ENCODE results near the gene ARMH3.

ARMH3 gene

GRCh38 chr10:101974091-101974971 lies 81.6 kb downstream of the ARMH3 start:
- peak; percentile 12 for DNase-seq

- DNase-seq, result no peak
Observed at GRCh38 chr10:101972761-101973160, 83.2 kb downstream of the ARMH3 start.

GRCh38 chr10:101969412-101969922 lies 86.5 kb downstream of the ARMH3 start:
- no peak for DNase-seq

- no peak for DNase-seq
Observed at GRCh38 chr10:101968940-101969321, 87.0 kb downstream of the ARMH3 start.

- DNase-seq, result no peak
Observed at GRCh38 chr10:101968286-101968939, 87.6 kb downstream of the ARMH3 start.

GRCh38 chr10:101967713-101968112 lies 88.3 kb downstream of the ARMH3 start:
- DNase-seq, result no peak

- DNase-seq, result no peak
Observed at GRCh38 chr10:101967119-101967518, 88.9 kb downstream of the ARMH3 start.

GRCh38 chr10:101965075-101965765 lies 90.8 kb downstream of the ARMH3 start:
- no peak for DNase-seq

GRCh38 chr10:101961591-101962498 lies 94.1 kb downstream of the ARMH3 start:
- DNase-seq, result no peak

- no peak for DNase-seq
Observed at GRCh38 chr10:101960879-101961395, 95.0 kb downstream of the ARMH3 start.

- DNase-seq, result no peak
Observed at GRCh38 chr10:101959346-101959916, 96.5 kb downstream of the ARMH3 start.

- no peak for DNase-seq
Observed at GRCh38 chr10:101958691-101959090, 97.3 kb downstream of the ARMH3 start.

- DNase-seq, result no peak
Observed at GRCh38 chr10:101956898-101957297, 99.1 kb downstream of the ARMH3 start.

GRCh38 chr10:101956117-101956516 lies 99.9 kb downstream of the ARMH3 start:
- no peak for DNase-seq

- DNase-seq, result no peak
Observed at GRCh38 chr10:101952191-101952590, 103.8 kb downstream of the ARMH3 start.

GRCh38 chr10:101950213-101950612 lies 105.8 kb downstream of the ARMH3 start:
- no peak for DNase-seq

GRCh38 chr10:101941871-101942270 lies 114.1 kb downstream of the ARMH3 start:
- DNase-seq, result no peak

- no peak for DNase-seq
Observed at GRCh38 chr10:101940916-101941315, 115.1 kb downstream of the ARMH3 start.

GRCh38 chr10:101939729-101940128 lies 116.2 kb downstream of the ARMH3 start:
- DNase-seq, result no peak

- DNase-seq, result no peak
Observed at GRCh38 chr10:101939008-101939648, 116.8 kb downstream of the ARMH3 start.

GRCh38 chr10:101938305-101939007 lies 117.5 kb downstream of the ARMH3 start:
- no peak for DNase-seq
